Activated naive CD8-positive, alpha-beta T cell treated with anti-CD3 and anti-CD28 coated beads, Interleukin-2, amount 50 U/mL, for 16 hours (primary cell): Measurements from ENCODE around the gene PET117.
"Not testable (repeated sequence)": the region's sequence is repeated elsewhere in the genome, so short reads cannot be mapped to it uniquely, and the experiment has no call there.

Experiments
- DNase-seq: peaks from one replicate; pipeline ENCODE4 v3.0.0-alpha.2; 2020; ENCODE audit warnings: low read depth, low spot score

The PET117 gene

GRCh38 chr20:18164356-18164755, 26.7 kb downstream of the PET117 start:
- DNase-seq: no peak

GRCh38 chr20:18165553-18165952, 27.9 kb downstream of the PET117 start:
- DNase-seq: no peak

- no peak for DNase-seq
Measured at GRCh38 chr20:18166241-18166881, 28.7 kb downstream of the PET117 start.

GRCh38 chr20:18166950-18167349, 29.3 kb downstream of the PET117 start:
- no peak for DNase-seq

- no peak for DNase-seq
Measured at GRCh38 chr20:18172379-18172778, 34.7 kb downstream of the PET117 start.

- DNase-seq: no peak
Measured at GRCh38 chr20:18174906-18175683, 37.4 kb downstream of the PET117 start.

GRCh38 chr20:18176318-18176785, 38.7 kb downstream of the PET117 start:
- no peak for DNase-seq

GRCh38 chr20:18180366-18180765, 42.7 kb downstream of the PET117 start:
- DNase-seq: not testable (repeated sequence)

GRCh38 chr20:18180815-18181214, 43.2 kb downstream of the PET117 start:
- no peak for DNase-seq

GRCh38 chr20:18187020-18187419, 49.4 kb downstream of the PET117 start:
- DNase-seq: no peak

- DNase-seq: no peak
Measured at GRCh38 chr20:18188434-18188833, 50.8 kb downstream of the PET117 start.

- no peak for DNase-seq
Measured at GRCh38 chr20:18190338-18191233, 52.9 kb downstream of the PET117 start.

GRCh38 chr20:18191306-18191705, 53.6 kb downstream of the PET117 start:
- no peak for DNase-seq
